Colonic mucosa (tissue), 4 donors: ENCODE results near the gene FBXO3. TPM values are rescaled to one million over a fixed set of nuclear protein-coding genes. Genes with fewer than 3 reads are reported as not detected.

ENCODE experiments used
- DNase-seq: peaks from one replicate; pipeline ENCODE4 v3.0.0-alpha.2; 2020
- H3K27ac ChIP-seq: fragments of 200-600 bp; one replicate; pipeline ENCODE4 v1.8.0; 2021
- H3K27me3 ChIP-seq: fragments of 200-600 bp; one replicate; pipeline ENCODE4 v1.8.0; 2021
- H3K36me3 ChIP-seq: fragments of 200-600 bp; one replicate; pipeline ENCODE4 v1.8.0; 2021
- H3K4me1 ChIP-seq: fragments of 200-600 bp; one replicate; pipeline ENCODE4 v1.8.0; 2021; ENCODE audit warnings: mild to moderate bottlenecking
- H3K4me3 ChIP-seq: fragments of 200-600 bp; one replicate; pipeline ENCODE4 v1.8.0; 2021
- H3K9ac ChIP-seq, 2 donors: one replicate each; pipeline ENCODE4 v1.7.0; 2013; ENCODE audit warnings: control low read depth in 2 of 2, low read depth in 2 of 2, low read length in 2 of 2
- H3K9me3 ChIP-seq: fragments of 200-600 bp; one replicate; pipeline ENCODE4 v1.8.0; 2021
- intact Hi-C: fragments of 100-400 bp; cut with DNase I; formaldehyde crosslinking; loops from one replicate; pipeline ENCODE4 v1.14.1; 2022
- total RNA-seq, 2 donors: library from RNA; stranded (reverse); fragmentation: NEBNext Ultra II Directional in 1 of 2; extraction: Animal tissue kit (Norgen Biotek cat#: 25700) in 1 of 2; gene quantifications; one replicate each; pipeline ENCODE4 v1.2.1, GENCODE V29; 2021
- TF ChIP-seq, protein P1 (sequence below): fragments of 200-600 bp; IDR thresholded peaks from one replicate; pipeline ENCODE4 v1.8.0; 2022; ENCODE audit warnings: antibody characterized with exemption, mild to moderate bottlenecking
- donor health status: healthy.
- donor health status: DM: no; HTN: no; CAD: no.
- donor health status: DM: no; HTN: no; CAD: no.

FBXO3 gene
- total RNA-seq, 2 donors from 2014 or later, result 30.0 to 36.9 TPM

DNA sequence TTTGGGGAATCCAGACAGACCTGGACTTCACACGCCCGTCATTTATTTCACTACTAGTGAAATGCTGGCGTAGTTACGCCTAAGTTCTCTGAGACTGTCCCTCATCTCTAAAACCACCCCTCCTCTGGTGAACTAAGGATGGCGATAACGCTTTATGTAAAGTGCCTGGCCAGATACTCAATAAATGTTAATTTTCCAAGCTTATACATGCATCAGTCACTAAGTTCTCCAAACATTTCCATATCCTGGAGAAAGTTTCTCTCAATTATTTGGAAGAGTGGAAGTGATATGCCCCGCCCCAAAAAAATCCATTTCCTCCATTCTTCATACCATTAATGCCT lies 1.1 kb upstream of the FBXO3 start:
- Histone ChIP-seq H3K36me3 (no peaks in the 10 kb centered on the region), H3K4me1 (no peaks in the 10 kb centered on the region), H3K4me3 (no peak overlapping the region), H3K27me3 (no peaks in the 10 kb centered on the region), H3K27ac (no peak overlapping the region), H3K9ac (no peak overlapping the region), H3K9me3 (no peaks in the 10 kb centered on the region)
- DNase-seq, result no peak
- TF ChIP-seq, protein P1, sequence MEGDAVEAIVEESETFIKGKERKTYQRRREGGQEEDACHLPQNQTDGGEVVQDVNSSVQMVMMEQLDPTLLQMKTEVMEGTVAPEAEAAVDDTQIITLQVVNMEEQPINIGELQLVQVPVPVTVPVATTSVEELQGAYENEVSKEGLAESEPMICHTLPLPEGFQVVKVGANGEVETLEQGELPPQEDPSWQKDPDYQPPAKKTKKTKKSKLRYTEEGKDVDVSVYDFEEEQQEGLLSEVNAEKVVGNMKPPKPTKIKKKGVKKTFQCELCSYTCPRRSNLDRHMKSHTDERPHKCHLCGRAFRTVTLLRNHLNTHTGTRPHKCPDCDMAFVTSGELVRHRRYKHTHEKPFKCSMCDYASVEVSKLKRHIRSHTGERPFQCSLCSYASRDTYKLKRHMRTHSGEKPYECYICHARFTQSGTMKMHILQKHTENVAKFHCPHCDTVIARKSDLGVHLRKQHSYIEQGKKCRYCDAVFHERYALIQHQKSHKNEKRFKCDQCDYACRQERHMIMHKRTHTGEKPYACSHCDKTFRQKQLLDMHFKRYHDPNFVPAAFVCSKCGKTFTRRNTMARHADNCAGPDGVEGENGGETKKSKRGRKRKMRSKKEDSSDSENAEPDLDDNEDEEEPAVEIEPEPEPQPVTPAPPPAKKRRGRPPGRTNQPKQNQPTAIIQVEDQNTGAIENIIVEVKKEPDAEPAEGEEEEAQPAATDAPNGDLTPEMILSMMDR, result no peak
- intact Hi-C loops, result no loop called here

DNA sequence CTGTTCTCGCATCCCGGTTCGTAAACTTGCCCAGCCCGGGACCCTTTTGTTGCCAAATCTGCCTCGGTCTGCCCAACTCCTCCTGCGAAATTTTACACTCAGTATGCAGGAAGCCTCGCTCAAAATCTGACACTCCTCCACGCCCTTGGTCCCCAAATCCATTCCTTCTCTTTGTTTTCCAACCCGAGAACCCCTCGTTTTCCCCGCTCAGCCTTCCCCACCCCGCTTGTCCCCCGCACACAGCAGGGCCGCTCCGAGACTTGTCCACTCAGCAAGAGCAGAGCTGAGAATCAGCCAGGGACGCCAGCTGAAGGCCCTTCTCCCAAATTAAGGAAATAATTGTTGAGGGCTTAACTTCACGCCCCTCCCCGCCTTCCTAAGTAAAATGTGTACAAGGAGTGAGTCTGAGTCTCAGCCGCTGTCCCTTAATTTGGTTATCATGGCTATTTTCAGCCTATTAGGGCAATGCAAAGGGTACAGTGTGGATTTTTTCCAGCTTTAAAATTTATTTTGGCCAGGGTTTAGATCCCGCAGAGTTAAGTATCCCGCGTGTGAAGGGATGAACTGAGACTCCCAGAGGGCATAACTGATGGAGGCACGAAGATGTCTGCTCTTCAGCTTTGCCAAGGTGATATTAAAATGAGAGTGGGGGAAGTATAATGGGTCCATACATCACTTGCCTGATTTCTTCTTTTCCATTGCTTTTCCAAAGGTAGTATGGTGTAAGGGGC lies 581 bp upstream of the FBXO3 start:
- H3K9me3 ChIP-seq, result no peaks in the 10 kb centered on the region
- H3K36me3 ChIP-seq, result no peaks in the 10 kb centered on the region
- peak overlapping the region; percentile 94 for H3K4me3 ChIP-seq
- peak overlapping the region; percentile 4 for H3K27ac ChIP-seq
- DNase-seq, result peak; percentile 35
- intact Hi-C loops, result no loop called here
- H3K9ac ChIP-seq, result peak overlapping the region; percentile 66 to 76
- no peaks in the 10 kb centered on the region for H3K4me1 ChIP-seq
- TF ChIP-seq, protein P1, result no peak
- H3K27me3 ChIP-seq, result no peaks in the 10 kb centered on the region

DNA sequence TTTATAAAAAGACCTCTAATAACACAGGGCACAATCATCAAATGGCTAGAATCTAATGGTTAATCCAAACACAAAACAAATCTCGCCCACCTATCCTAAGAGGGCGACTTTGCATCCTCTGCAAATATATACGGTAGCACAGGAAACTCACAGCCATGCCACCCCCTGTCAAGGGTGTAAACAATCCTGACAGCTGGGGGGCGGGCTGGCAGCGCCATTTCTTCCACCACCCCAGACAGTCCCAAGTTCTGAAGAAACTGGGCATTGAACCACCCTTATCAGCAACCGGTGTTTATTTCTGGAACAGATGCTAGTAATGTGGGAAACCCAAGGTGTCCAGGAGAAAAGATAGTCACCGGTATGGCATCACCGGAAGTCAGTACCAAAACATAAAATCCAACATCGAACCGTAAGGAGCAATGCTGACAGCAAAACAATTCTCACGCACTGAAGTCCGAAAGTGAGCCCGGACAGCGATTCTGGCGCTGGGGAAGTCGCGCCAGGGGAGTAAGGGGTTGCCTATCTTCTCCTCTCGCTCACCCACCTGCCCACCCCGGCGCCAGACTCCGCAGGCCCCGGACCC lies 825 bp downstream of the FBXO3 start:
- no peaks in the 10 kb centered on the region for H3K36me3 ChIP-seq
- H3K4me1 ChIP-seq, result no peaks in the 10 kb centered on the region
- no peaks in the 10 kb centered on the region for H3K27me3 ChIP-seq
- H3K9me3 ChIP-seq, result no peaks in the 10 kb centered on the region
- TF ChIP-seq, protein P1, result no peak
- H3K9ac ChIP-seq, result peak overlapping the region; percentile 87
- peak overlapping the region; percentile 94 for H3K4me3 ChIP-seq
- peak; percentile 29 for DNase-seq
- intact Hi-C loops, result no loop called here
- peak overlapping the region; percentile 57 for H3K27ac ChIP-seq

DNA sequence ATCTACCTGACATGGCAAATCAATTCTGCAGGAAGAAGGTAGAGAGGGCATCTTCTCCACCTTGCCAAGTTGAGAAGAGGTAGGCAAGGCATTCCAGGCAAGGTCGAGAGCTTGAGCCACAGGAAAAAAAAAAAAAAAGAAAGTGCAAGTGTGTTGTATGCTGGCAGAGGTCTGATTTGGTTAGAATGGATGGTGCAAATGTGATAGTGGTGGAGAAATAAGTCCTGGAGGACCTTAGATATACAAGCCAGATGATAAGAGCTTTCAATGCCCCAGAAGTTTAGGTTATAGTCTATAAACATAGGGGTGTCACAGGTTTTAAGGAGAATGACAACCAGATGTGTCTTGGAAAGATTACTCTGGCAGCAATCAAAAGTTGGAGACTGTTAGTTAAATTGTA lies 1.4 kb downstream of the FBXO3 start:
- TF ChIP-seq, protein P1, result no peak
- H3K9me3 ChIP-seq, result no peaks in the 10 kb centered on the region
- no peaks in the 10 kb centered on the region for H3K36me3 ChIP-seq
- no peak for DNase-seq
- H3K4me3 ChIP-seq, result no peak overlapping the region
- H3K27me3 ChIP-seq, result no peaks in the 10 kb centered on the region
- H3K27ac ChIP-seq, result no peak overlapping the region
- no peak overlapping the region for H3K9ac ChIP-seq
- H3K4me1 ChIP-seq, result no peaks in the 10 kb centered on the region
- intact Hi-C loops, result no loop called here

DNA sequence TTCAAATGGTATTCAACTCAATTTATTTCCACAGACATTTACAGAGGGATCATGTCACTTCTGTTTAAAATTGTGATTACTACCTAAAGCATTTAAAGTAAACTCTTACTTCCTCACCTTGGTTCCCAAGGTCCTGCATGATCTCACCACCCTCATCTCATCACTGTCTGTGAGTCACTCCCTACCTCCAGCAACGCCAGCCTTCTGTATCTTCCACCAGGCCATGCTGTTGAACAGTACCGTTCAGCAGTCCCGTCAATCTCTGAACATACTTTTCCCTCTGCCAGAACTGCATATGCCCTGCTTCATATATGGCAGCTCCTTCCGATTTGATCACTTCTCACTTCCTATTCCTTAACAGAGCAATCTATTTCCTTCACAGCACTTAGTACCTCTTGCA lies 2.0 kb downstream of the FBXO3 start:
- no peak overlapping the region for H3K27ac ChIP-seq
- H3K9ac ChIP-seq, result no peak overlapping the region
- no peak for DNase-seq
- TF ChIP-seq, protein P1, result no peak
- H3K9me3 ChIP-seq, result no peaks in the 10 kb centered on the region
- no peaks in the 10 kb centered on the region for H3K4me1 ChIP-seq
- H3K27me3 ChIP-seq, result no peaks in the 10 kb centered on the region
- intact Hi-C loops, result no loop called here
- no peaks in the 10 kb centered on the region for H3K36me3 ChIP-seq
- no peak overlapping the region for H3K4me3 ChIP-seq
